ENCODE results near the gene GPATCH2L.

Gene GPATCH2L

GRCh38 chr14:76149196-76149595 lies 2.5 kb upstream of the GPATCH2L start:
- ChIA-PET POLR2A (no interaction called here), CTCF (interaction anchor here (1.7 to 2.5 kb wide), 3 partner anchors 9 to 203 kb away, joined by 4 to 13 read pairs (median 6); no protein-coding TSS in a partner anchor)
- DNase-seq (ENCODE audit: extremely low spot score) = no peak
- no peak for TF ChIP-seq CTCF (IDR thresholded peaks at IDR 0.05; ENCODE audit: control extremely low read depth, extremely low read depth, low read depth, missing control alignments)

- ChIA-PET CTCF (interaction anchor here (0.9 to 1.9 kb wide), 5 partner anchors 10 to 235 kb away, joined by 3 to 5 read pairs (median 4); no protein-coding TSS in a partner anchor), POLR2A (interaction anchor here (1.0 kb wide), 1 partner anchor 10 kb away, joined by 4 read pairs; no protein-coding TSS in a partner anchor)
- no peak for TF ChIP-seq CTCF (IDR thresholded peaks at IDR 0.05; ENCODE audit: control extremely low read depth, extremely low read depth, low read depth, missing control alignments)
- DNase-seq (ENCODE audit: extremely low spot score) = peak; percentile 79
Observed at GRCh38 chr14:76152333-76152681, 585 bp downstream of the GPATCH2L start.

GRCh38 chr14:76153919-76154318 lies 2.2 kb downstream of the GPATCH2L start:
- CTCF ChIA-PET = interaction anchor here (0.9 to 1.3 kb wide), 3 partner anchors 12 to 198 kb away, joined by 3 to 4 read pairs (median 4); no protein-coding TSS in a partner anchor
- POLR2A ChIA-PET = no interaction called here
- DNase-seq (ENCODE audit: extremely low spot score) = no peak
- no peak for TF ChIP-seq CTCF (IDR thresholded peaks at IDR 0.05; ENCODE audit: control extremely low read depth, extremely low read depth, low read depth, missing control alignments)

GRCh38 chr14:76154539-76155126 lies 2.9 kb downstream of the GPATCH2L start:
- ChIA-PET CTCF (interaction anchor here (0.9 to 1.3 kb wide), 3 partner anchors 12 to 198 kb away, joined by 3 to 4 read pairs (median 4); no protein-coding TSS in a partner anchor), POLR2A (no interaction called here)
- TF ChIP-seq CTCF (IDR thresholded peaks at IDR 0.05; ENCODE audit: control extremely low read depth, extremely low read depth, low read depth, missing control alignments) = no peak
- no peak for DNase-seq (ENCODE audit: extremely low spot score)

GRCh38 chr14:76163668-76164363 lies 12.1 kb downstream of the GPATCH2L start:
- ChIA-PET CTCF (interaction anchor here (1.1 to 4.0 kb wide), 2 partner anchors 15 to 30 kb away, joined by 3 to 12 read pairs; no protein-coding TSS in a partner anchor), POLR2A (no interaction called here)
- no peak for DNase-seq (ENCODE audit: extremely low spot score)
- no peak for TF ChIP-seq CTCF (IDR thresholded peaks at IDR 0.05; ENCODE audit: control extremely low read depth, extremely low read depth, low read depth, missing control alignments)

- ChIA-PET POLR2A (no interaction called here), CTCF (interaction anchor here (0.9 kb wide), 1 partner anchor 11 kb away, joined by 3 read pairs; no protein-coding TSS in a partner anchor)
- no peak for TF ChIP-seq CTCF (IDR thresholded peaks at IDR 0.05; ENCODE audit: control extremely low read depth, extremely low read depth, low read depth, missing control alignments)
- no peak for DNase-seq (ENCODE audit: extremely low spot score)
Observed at GRCh38 chr14:76168531-76168930, 16.8 kb downstream of the GPATCH2L start.

Data from GM10248 (cell line).